GM19351 (cell line): ENCODE measurements around the gene STN1.

Experiments used
- ATAC-seq: cut with Tn5 transposase; IDR thresholded peaks from one replicate; pipeline ENCODE4 v1.9.1; 2021; ENCODE audit warnings: mild to moderate bottlenecking, moderate library complexity; ENCODE audit not compliant: unreplicated experiment

The STN1 gene

GRCh38 chr10:103918053-103918846 is at the start of gene STN1:
STN1 (minus strand) TSS chr10:103918184; CDS start chr10:103917594, 590 bp downstream.
- peak; percentile 89 for ATAC-seq

- ATAC-seq: peak; percentile 44
Measured at GRCh38 chr10:103967448-103968071, 49.6 kb upstream of the STN1 start.

- peak; percentile 77 for ATAC-seq
Measured at GRCh38 chr10:103966671-103967447, 48.9 kb upstream of the STN1 start, which contains the start of gene SLK. SLK (plus strand) TSS chr10:103967140; CDS start chr10:103967746, 606 bp downstream.

- no peak for ATAC-seq
Measured at GRCh38 chr10:103960103-103960502, 42.1 kb upstream of the STN1 start.

GRCh38 chr10:103958996-103959395 is 41.0 kb upstream of the STN1 start:
- no peak for ATAC-seq

DNA sequence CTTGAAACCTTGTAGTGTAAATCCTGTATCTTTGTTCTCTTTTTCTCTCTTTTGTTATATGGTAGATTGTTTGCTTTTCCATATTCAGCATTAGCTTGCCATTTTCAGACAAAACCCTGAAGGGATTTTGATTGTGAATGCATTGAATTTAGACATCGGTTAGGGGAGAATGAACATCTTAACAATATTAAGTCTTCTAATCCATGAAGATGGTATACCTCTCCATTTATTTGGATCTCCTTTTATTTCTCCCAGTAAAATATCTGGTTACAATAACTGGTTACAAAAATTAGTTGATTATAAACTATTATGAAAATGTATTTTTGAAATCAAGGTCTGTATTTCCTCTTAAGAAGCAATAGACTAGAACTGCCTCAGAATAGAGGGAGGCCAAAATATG is 36.6 kb upstream of the STN1 start:
- ATAC-seq: no peak

DNA sequence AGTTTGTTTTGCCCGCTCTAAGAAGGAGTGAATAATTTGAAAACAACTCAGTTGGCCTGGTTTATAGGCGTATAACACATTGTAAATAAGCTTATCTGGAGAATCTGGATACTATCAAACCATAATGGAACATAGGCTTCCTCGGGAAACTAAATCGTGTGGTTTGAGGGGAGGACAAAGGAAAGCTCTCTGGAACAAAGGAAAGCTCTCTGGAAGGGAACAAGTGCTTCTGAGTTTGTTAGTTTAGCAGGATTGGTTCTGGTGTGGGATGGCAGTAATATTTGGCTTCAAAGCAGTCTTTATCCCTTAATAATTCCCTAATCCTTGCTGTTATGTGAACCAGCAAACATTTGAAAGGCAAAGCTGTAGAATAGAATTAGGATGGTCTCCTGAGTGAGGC is 34.0 kb upstream of the STN1 start:
- ATAC-seq: no peak

- ATAC-seq: no peak
Measured at GRCh38 chr10:103951183-103951582, 33.2 kb upstream of the STN1 start.

DNA sequence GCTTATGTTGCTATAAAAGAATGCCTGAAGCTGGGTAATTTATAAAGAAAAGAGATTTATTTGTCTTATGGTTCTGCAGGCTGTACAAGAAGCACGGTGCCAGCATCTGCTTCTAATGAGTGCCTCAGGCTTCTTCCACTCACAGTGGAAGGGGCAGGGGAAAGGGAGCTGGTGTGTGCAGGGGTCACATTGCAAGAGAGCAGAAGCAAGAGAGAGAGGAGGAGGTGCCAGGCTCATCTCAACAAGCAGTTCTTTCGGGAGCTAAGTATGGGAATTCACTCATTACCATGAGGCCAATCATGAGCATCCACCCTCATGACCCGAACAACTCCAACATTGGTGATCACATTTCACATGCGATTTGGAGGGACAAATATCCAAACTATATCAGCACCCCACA is 31.7 kb upstream of the STN1 start:
- ATAC-seq: no peak

- no peak for ATAC-seq
Measured at GRCh38 chr10:103947799-103948516, 30.0 kb upstream of the STN1 start.

DNA sequence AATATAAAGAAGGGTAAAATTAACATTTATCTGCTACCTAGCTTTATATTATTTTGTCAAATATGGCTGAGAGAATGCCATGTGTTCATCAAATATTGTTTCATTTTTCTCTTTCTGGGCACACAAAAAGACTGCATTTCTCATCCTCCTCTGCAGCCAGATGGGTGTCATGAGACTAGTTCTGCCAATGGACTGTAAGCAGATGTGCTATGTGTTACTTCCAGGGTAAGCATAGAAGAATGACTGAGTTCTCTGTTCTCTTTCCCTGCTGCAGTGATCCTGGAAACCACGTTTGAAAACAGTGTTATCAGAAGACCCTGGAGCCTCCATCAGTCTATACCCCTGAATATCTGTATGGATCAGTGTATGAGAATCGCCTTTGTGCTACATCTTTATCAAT is 24.9 kb upstream of the STN1 start:
- no peak for ATAC-seq

DNA sequence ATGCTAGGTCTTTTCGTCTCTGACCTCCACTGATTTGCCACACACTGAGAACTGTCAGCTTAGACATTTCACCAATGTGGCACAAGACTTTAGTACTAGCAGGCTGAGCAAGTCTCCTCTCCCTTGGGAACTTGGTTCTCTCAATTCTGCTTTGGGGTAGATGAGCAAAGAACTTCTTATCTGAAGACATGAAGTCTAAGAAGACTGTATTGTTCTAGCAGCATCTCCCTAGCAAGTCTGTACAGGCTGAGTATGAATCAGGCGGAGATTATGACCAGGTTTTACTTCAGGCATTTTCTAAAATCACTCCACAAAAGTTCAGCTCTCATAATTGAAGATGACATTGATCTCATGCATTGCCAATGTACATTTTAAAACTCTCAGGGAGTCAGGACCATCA is 23.8 kb upstream of the STN1 start:
- no peak for ATAC-seq

- ATAC-seq: no peak
Measured at GRCh38 chr10:103939522-103939921, 21.5 kb upstream of the STN1 start.

- no peak for ATAC-seq
Measured at GRCh38 chr10:103936022-103936421, 18.0 kb upstream of the STN1 start.

GRCh38 chr10:103934308-103934707 is 16.3 kb upstream of the STN1 start:
- ATAC-seq: no peak

DNA sequence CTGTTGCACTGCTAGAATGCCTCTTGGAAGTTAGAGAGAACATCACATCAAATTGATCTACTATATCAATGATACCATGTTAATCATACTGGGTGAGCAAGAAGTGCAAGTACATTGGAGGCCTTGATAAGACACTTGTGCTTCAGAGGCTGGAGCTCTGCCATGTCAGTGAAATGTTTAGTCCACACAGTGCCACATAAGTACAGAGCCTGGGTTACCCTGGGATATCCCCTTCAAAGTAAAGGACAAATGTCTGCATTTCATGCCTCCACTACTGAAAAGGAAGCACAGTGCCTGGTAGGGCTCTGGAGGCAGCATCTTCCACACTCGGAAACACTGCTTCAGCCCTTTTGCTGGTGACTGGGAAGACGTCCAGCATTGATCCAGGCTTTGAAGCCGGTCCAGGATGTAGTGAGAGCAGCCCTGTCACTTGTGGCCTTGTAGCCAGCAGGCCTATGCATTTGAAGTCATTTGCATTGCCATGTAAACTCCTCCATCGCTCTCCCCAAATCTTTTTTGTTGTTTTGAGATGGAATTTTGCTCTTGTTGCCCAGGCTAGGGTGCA is 15.7 kb upstream of the STN1 start:
- ATAC-seq: no peak

DNA sequence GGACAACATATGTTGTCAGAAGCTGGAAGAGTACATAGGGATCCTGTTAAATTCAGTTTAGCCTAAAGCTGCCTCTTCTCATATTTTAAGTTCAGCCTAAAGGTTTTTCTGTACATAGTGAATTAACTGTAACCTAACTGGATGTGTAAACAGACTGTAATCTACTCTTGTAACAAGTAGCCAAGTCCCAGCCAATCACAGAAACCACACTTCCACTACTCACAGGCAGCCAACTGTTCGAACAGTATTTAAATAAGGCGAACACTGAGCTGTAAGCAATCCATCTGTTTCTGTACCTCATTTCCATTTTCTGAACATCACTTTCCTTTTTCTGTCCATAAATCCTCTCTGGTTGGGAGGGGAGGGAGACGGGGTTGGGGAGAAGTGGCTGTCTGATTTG is 15.0 kb upstream of the STN1 start:
- ATAC-seq: no peak

GRCh38 chr10:103932271-103932670 is 14.3 kb upstream of the STN1 start:
- ATAC-seq: no peak

DNA sequence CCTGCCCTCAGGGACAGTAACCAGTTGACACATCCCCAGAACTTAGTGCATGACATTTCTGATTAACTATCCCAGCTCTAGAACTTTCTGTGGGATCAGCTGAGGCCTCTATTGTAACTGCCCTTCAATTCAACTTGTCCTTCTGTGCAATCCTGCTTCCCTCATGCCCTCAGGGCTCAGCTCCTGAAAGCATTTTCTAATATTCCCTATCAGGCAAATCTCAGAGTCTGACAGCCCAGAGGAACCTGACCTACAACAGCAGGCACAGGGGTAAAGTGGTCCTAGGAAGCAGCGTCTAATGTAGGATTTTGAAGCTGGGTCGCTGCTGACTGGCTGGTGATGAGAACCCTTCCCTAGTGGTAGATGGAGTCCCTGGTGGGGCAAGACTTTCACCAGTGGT is 13.6 kb upstream of the STN1 start:
- no peak for ATAC-seq

DNA sequence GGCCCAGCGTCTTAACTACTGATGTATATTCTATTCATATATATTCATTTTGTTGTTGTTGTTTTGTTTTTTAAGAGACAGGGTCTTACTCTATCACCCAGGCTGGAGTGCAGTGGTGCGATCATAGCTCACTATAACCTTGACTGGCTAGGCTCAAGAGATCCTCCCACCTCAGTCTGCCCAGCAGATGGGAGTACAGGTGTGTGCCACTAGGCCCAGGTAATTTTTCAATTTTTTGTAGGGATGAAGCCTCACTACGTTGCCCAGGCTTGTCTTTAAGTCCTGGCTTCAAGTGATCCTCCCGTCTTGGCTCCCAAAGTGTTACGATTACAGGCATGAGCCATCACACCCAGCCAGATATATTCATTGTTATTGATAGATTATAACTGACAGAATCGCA is 12.9 kb upstream of the STN1 start:
- no peak for ATAC-seq

GRCh38 chr10:103930449-103930848 is 12.5 kb upstream of the STN1 start:
- no peak for ATAC-seq
